Activated T-cell treated with anti-CD3 and anti-CD28 coated beads, Interleukin-2, amount 50 U/mL, for 4 hours (primary cell): Measurements from ENCODE around the gene MICU1. TPM values are rescaled to one million over a fixed set of nuclear protein-coding genes. Genes with fewer than 3 reads are reported as not detected.

ENCODE experiments used
- ATAC-seq, 2 donors: fragments of 200-7000 bp; cut with Tn5 transposase; one replicate each; pipeline ENCODE4 v1.10.0; 2021
- DNase-seq: peaks from one replicate; pipeline ENCODE4 v3.0.0-alpha.2; 2020
- H3K27me3 Mint-ChIP-seq: one replicate; pipeline ENCODE4 v1.8.0; 2021; ENCODE audit warnings: low read depth, mixed read lengths
- H3K36me3 Mint-ChIP-seq: one replicate; pipeline ENCODE4 v1.8.0; 2022; ENCODE audit warnings: mixed read lengths; ENCODE audit not compliant: insufficient read depth
- H3K4me1 Mint-ChIP-seq: one replicate; pipeline ENCODE4 v1.8.0; 2021; ENCODE audit warnings: low read depth, mixed read lengths
- H3K4me3 Mint-ChIP-seq: one replicate; pipeline ENCODE4 v1.8.0; 2021; ENCODE audit warnings: mild to moderate bottlenecking, moderate library complexity, mixed read lengths
- H3K9me3 Mint-ChIP-seq: one replicate; pipeline ENCODE4 v1.8.0; 2021; ENCODE audit warnings: mixed read lengths
- total RNA-seq, 3 donors: library from RNA; stranded (reverse); gene quantifications; one replicate each; pipeline ENCODE4 v1.2.1, GENCODE V29; 2021

The MICU1 gene
- total RNA-seq, 3 donors from 2014 or later, result 30.3 to 37.3 (median 36.4) TPM

DNA sequence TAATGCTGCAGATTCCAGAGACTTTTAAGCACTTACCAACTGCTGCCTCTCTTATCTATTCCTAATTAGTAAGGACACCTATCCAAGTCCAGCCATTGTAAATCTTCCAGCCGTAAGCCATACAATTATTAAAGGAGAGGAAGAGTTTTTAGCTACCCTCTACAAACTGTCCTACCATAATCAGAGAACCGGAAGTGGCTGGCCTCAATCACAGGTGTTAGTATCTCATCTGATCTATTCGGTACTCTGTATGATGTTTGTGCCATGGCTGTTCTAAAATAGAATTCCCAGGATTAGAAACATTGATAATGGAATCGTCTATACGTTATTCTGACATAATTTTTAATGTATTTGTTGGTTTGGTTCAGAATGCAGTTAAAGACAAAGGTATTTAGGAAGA is 102.8 kb downstream of the MICU1 start:
- DNase-seq (no peak), ATAC-seq (no peak)
- no peak overlapping the region for H3K4me3 Mint-ChIP-seq

DNA sequence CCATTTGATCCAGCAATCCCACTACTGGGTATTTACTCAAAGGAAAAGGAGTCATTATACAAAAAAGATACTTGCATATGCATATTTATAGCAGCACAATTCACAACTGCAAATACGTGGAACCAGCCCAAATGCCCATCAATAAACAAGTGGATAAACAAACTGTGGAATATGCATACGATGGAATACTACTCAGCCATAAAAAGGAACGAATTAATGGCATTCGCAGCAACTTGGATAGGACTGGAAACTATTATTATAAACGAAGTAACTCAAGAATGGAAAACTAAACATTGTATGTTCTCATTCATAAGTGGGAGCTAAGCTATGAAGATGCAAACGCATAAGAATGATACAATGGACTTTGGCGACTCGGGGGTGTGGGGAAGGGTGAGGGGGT is 108.6 kb downstream of the MICU1 start:
- peaks cover 18% of the 10 kb centered on the region for H3K9me3 Mint-ChIP-seq
- ATAC-seq (no peak), DNase-seq (no peak)
- H3K36me3 Mint-ChIP-seq, result peaks cover 9% of the 10 kb centered on the region
- H3K27me3 Mint-ChIP-seq, result no peaks in the 10 kb centered on the region
- H3K4me3 Mint-ChIP-seq, result no peak overlapping the region
- no peaks in the 10 kb centered on the region for H3K4me1 Mint-ChIP-seq

More for the DNA sequence above, 102.8 kb downstream of the MICU1 start:
- no peaks in the 10 kb centered on the region for H3K27me3 Mint-ChIP-seq
- H3K4me1 Mint-ChIP-seq, result no peaks in the 10 kb centered on the region
- H3K9me3 Mint-ChIP-seq, result no peaks in the 10 kb centered on the region
- no peaks in the 10 kb centered on the region for H3K36me3 Mint-ChIP-seq

- H3K4me3 Mint-ChIP-seq, result no peak overlapping the region
- no peaks in the 10 kb centered on the region for H3K27me3 Mint-ChIP-seq
- no peaks in the 10 kb centered on the region for H3K4me1 Mint-ChIP-seq
- ATAC-seq (no peak), DNase-seq (no peak)
- H3K36me3 Mint-ChIP-seq, result peaks cover 9% of the 10 kb centered on the region
- H3K9me3 Mint-ChIP-seq, result peaks cover 18% of the 10 kb centered on the region
Observed at GRCh38 chr10:72515455-72515854, 110.4 kb downstream of the MICU1 start.

GRCh38 chr10:72513910-72514309 is 112.0 kb downstream of the MICU1 start:
- Mint-ChIP-seq H3K4me1 (no peaks in the 10 kb centered on the region), H3K4me3 (no peak overlapping the region), H3K27me3 (no peaks in the 10 kb centered on the region)

DNA sequence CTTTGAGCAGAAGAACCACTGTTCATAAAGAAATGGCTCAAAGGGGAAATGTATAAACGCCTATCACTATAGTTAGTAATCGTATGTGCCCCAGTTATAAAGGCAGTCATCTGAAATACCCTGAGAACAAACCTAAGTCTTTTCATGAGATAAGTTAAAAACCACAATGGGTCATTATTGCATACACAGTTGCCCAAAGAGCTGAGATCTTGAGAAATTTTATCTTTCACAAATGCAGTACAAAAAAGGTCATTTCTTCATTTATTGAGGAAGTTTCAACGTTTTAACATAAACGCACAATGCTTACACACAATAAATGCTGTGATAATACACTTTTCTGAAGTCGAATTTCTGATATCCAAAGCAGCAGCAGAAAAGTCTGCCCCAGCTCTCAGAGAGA is 114.4 kb downstream of the MICU1 start:
- DNase-seq (no peak), ATAC-seq (no peak)
- Mint-ChIP-seq H3K27me3 (no peaks in the 10 kb centered on the region), H3K9me3 (peaks cover 18% of the 10 kb centered on the region), H3K36me3 (peaks cover 7% of the 10 kb centered on the region), H3K4me3 (no peak overlapping the region), H3K4me1 (no peaks in the 10 kb centered on the region)

More at GRCh38 chr10:72513910-72514309, 112.0 kb downstream of the MICU1 start:
- Mint-ChIP-seq H3K9me3 (peaks cover 18% of the 10 kb centered on the region), H3K36me3 (peaks cover 9% of the 10 kb centered on the region)
- DNase-seq, result no peak
- ATAC-seq, result no peak

DNA sequence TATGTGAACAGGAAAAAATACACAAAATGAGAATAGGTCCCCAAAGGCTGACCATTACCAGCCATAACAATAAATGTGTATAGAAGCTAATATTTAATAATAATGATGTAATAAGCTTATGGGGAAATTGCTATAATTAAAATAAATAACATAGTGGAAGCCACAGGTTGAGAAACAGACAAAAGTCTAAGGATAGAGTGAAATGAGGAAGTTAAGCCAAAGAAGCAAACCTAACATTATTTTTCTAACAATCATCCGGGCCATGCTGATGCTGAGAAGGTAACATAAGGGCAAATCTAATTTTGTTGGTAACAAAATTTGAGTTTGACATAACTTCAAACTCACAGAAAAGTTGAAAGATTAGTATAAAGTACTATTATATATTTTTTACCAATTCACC is 115.9 kb downstream of the MICU1 start:
- Mint-ChIP-seq H3K4me3 (no peak overlapping the region), H3K9me3 (peaks cover 15% of the 10 kb centered on the region), H3K27me3 (no peaks in the 10 kb centered on the region), H3K4me1 (no peaks in the 10 kb centered on the region), H3K36me3 (peaks cover 18% of the 10 kb centered on the region)
- ATAC-seq, result no peak
- no peak for DNase-seq

GRCh38 chr10:72509206-72509799 is 116.6 kb downstream of the MICU1 start:
- no peak for DNase-seq
- peaks cover 23% of the 10 kb centered on the region for H3K36me3 Mint-ChIP-seq
- H3K9me3 Mint-ChIP-seq, result peaks cover 18% of the 10 kb centered on the region
- no peaks in the 10 kb centered on the region for H3K4me1 Mint-ChIP-seq
- H3K27me3 Mint-ChIP-seq, result no peaks in the 10 kb centered on the region
- ATAC-seq, result no peak
- H3K4me3 Mint-ChIP-seq, result no peak overlapping the region

DNA sequence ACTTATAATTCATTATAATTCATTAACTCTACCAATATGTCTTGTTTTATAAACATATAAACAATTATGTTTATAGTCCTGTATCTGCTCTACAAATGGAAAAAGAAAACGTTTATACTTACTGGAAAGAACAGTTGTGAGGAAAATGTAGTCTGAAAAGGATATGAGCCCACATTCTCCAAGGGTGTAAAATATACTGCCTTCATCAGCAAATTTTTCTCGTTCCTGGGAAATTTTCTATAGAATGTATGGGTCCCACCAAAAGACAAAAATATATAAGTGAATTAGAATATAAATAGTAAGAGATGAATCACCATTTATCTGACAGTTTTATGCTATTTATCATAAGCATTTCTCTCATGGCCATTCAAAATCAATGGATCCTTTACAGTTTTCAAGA is 117.8 kb downstream of the MICU1 start:
- Mint-ChIP-seq H3K36me3 (peaks cover 22% of the 10 kb centered on the region), H3K27me3 (no peaks in the 10 kb centered on the region), H3K4me3 (no peak overlapping the region), H3K9me3 (peaks cover 13% of the 10 kb centered on the region), H3K4me1 (no peaks in the 10 kb centered on the region)
- no peak for ATAC-seq
- DNase-seq, result no peak

GRCh38 chr10:72506474-72506873 is 119.4 kb downstream of the MICU1 start:
- Mint-ChIP-seq H3K4me3 (no peak overlapping the region), H3K4me1 (no peaks in the 10 kb centered on the region), H3K36me3 (peaks cover 22% of the 10 kb centered on the region), H3K9me3 (peaks cover 12% of the 10 kb centered on the region), H3K27me3 (no peaks in the 10 kb centered on the region)
- ATAC-seq (no peak), DNase-seq (no peak)

GRCh38 chr10:72505435-72505834 is 120.4 kb downstream of the MICU1 start:
- no peak for DNase-seq
- ATAC-seq, result no peak
- peaks cover 12% of the 10 kb centered on the region for H3K9me3 Mint-ChIP-seq
- no peaks in the 10 kb centered on the region for H3K27me3 Mint-ChIP-seq
- peaks cover 22% of the 10 kb centered on the region for H3K36me3 Mint-ChIP-seq
- H3K4me3 Mint-ChIP-seq, result no peak overlapping the region
- no peaks in the 10 kb centered on the region for H3K4me1 Mint-ChIP-seq

- Mint-ChIP-seq H3K4me1 (peaks cover 3% of the 10 kb centered on the region), H3K27me3 (no peaks in the 10 kb centered on the region), H3K9me3 (peaks cover 12% of the 10 kb centered on the region), H3K36me3 (peaks cover 22% of the 10 kb centered on the region), H3K4me3 (no peak overlapping the region)
- ATAC-seq, result no peak
- DNase-seq, result no peak
Observed at GRCh38 chr10:72503694-72504438, 122.0 kb downstream of the MICU1 start.

DNA sequence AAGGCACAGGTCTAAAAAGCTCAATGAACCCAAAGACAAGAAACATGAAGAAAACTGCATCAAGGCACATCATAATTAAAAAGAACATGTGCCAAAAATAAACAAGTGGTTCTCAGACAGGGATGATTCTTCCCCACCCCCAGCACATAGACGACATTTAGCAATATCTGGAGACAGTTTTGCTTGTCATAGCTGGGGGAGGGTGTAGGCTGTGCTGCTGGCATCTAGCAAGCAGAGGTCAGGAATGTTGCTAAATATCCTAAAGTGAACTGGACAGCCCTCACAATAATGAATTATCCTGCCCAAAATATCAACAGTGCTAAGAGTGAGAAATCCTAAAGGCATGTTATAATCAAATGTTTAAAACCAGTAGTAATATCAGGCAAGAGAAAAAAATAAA is 122.6 kb downstream of the MICU1 start:
- H3K36me3 Mint-ChIP-seq, result peaks cover 22% of the 10 kb centered on the region
- no peaks in the 10 kb centered on the region for H3K27me3 Mint-ChIP-seq
- no peak overlapping the region for H3K4me3 Mint-ChIP-seq
- peaks cover 3% of the 10 kb centered on the region for H3K4me1 Mint-ChIP-seq
- H3K9me3 Mint-ChIP-seq, result peaks cover 12% of the 10 kb centered on the region
- DNase-seq (no peak), ATAC-seq (no peak)

DNA sequence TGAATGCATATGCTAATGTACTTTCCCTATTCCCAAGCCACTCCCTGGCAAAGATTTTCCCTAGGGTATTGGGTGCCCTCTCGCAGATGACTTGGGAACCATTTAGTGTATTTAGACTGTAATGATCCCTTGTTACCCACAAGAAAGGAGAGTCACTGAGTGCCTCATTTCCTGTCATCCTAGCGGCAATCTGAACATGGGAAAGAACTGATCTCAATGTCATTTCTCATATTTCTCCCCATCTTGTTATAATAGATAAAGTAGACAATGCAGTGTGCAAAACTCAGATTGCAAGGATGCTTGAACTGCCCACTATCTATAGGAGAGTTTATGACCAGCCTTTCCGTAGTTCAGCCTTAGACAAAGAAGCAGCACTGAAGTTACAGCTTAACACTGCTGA is 123.3 kb downstream of the MICU1 start:
- Mint-ChIP-seq H3K4me3 (no peak overlapping the region), H3K9me3 (peaks cover 12% of the 10 kb centered on the region), H3K36me3 (peaks cover 22% of the 10 kb centered on the region), H3K4me1 (peaks cover 3% of the 10 kb centered on the region), H3K27me3 (no peaks in the 10 kb centered on the region)
- no peak for DNase-seq
- ATAC-seq, result no peak

DNA sequence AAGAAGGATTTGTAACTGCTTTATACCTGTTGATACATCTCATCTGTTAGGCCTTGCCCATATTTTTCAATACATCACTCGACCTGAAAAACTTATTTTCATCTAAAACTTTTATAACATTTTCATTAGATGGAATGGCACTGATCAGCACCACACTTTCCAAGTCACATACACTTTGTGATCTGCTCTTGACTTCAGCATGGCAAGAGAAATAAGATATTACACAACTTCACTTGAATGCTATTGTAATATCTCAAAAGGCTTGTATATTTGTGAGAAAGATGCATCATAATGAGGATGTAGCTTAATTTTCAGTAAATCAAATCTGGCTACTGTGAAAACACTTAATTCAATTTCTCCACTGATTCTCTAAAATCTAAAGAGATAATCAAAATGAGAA is 126.2 kb downstream of the MICU1 start:
- ATAC-seq, result no peak
- Mint-ChIP-seq H3K36me3 (peaks cover 9% of the 10 kb centered on the region), H3K9me3 (peaks cover 8% of the 10 kb centered on the region), H3K4me3 (no peak overlapping the region), H3K27me3 (no peaks in the 10 kb centered on the region), H3K4me1 (peaks cover 3% of the 10 kb centered on the region)
- DNase-seq, result no peak

DNA sequence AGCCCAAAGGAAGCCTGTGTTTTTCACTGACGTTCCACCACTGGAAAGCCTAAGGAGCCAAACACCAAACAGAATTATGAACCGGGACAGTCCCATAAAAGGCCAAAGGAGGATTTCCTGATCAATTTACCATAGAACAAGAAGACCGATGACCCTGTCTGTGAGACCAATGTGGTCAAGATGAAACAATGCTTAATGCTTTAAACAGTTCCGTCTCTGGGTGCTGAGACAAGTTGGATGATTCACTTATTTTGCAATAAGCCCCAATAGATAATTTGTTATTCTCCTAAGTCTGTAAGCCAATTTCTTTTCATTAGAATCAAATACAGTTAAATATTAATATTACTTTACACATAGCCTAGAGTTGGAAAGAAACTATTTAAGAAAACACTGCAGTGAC is 134.9 kb downstream of the MICU1 start:
- ATAC-seq (no peak), DNase-seq (no peak)
- Mint-ChIP-seq H3K4me3 (no peak overlapping the region), H3K9me3 (no peaks in the 10 kb centered on the region), H3K27me3 (no peaks in the 10 kb centered on the region), H3K36me3 (peaks cover 10% of the 10 kb centered on the region), H3K4me1 (no peaks in the 10 kb centered on the region)
